KOPT-K1 (cell line): Measurements from ENCODE around the gene PLXND1.

ENCODE experiments used
- H3K27ac ChIP-seq: fragments of 200-600 bp; sonication (generic); 2 replicates; pipeline ENCODE4 v1.5.1; 2016; ENCODE audit warnings: antibody characterized with exemption, mild to moderate bottlenecking, low read depth, low read length; ENCODE audit not compliant: poor library complexity, severe bottlenecking
- H3K36me3 ChIP-seq: fragments of 200-600 bp; sonication (generic); 2 replicates; pipeline ENCODE4 v1.5.1; 2017; ENCODE audit warnings: antibody characterized with exemption, mild to moderate bottlenecking, low read length, moderate library complexity; ENCODE audit not compliant: insufficient read depth
- H3K9me3 ChIP-seq: fragments of 200-600 bp; sonication (generic); 2 replicates; pipeline ENCODE4 v1.5.1; 2017; ENCODE audit warnings: antibody characterized with exemption, low read length, mild to moderate bottlenecking; ENCODE audit not compliant: insufficient read depth, poor library complexity, severe bottlenecking

Gene PLXND1

DNA sequence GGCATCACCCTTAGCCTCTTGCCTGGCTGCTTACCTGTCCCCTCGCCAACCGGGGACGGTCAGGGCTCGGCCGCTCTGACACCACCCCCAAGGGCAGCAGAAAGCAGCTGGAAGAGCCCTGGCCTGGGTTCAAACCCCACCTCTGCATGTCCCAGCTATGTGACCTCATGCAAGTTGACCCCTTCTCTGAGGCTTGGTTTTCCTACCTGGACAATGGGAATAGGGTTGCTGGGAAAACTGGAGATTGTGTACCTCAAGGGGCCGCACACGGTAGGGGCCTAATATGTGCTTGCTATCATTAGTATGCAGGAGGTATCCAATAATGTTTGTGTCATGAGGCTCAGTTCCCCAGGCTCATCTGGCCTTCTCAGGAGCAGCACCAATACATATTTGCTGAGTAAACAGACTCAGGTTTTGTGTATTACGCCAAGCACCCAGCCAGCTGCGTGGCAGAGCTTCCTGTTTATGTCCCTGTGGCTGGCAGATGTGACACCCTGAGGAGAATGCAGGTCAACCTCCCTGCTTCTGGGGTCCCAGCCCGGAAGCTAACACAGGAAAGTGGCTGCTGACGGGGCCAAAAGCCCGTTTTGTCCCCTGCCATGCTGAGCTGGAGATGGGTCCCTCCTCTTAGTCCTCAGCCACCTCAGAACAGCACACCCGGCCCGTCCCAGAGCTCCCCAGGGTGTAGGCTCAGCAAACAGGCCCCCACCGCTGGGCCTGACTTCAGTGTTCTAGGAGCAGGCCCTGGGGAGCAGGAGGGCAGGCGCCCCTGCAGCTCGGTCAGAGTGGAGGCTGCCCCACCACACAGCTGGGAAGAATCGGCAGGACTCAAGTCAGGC is 29.7 kb downstream of the PLXND1 start:
- Histone ChIP-seq H3K36me3 (no peaks in the 10 kb centered on the region), H3K27ac (peak overlapping the region; percentile 80), H3K9me3 (no peaks in the 10 kb centered on the region)

DNA sequence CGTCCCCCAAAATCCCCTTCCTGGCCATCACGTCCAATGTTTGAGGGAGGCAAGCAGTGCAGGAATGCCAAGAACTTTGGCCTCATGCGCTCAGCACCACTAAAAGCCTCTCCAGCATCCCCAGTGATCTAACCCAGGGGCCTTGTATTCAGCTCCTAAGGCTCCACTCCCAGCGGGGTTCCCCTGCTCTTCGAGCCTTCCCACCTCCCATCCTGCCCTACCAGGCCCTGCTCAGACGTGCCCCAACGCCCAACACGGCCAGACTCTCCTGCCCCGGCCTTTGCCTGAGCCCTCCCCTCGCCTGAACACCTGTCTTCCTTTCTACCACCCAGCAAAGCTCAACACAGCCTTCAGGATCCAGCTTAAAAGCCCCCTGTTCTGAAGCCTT is 30.5 kb downstream of the PLXND1 start:
- Histone ChIP-seq H3K9me3 (no peaks in the 10 kb centered on the region), H3K27ac (peak overlapping the region; percentile 80)

GRCh38 chr3:129575233-129575996 is 31.1 kb downstream of the PLXND1 start:
- Histone ChIP-seq H3K9me3 (no peaks in the 10 kb centered on the region), H3K27ac (peak overlapping the region; percentile 80), H3K36me3 (no peaks in the 10 kb centered on the region)

More for the DNA sequence above, 30.5 kb downstream of the PLXND1 start:
- no peaks in the 10 kb centered on the region for H3K36me3 ChIP-seq

GRCh38 chr3:129574206-129574605 is 32.3 kb downstream of the PLXND1 start:
- H3K36me3 ChIP-seq, result no peaks in the 10 kb centered on the region
- H3K27ac ChIP-seq, result no peak overlapping the region
- no peaks in the 10 kb centered on the region for H3K9me3 ChIP-seq

DNA sequence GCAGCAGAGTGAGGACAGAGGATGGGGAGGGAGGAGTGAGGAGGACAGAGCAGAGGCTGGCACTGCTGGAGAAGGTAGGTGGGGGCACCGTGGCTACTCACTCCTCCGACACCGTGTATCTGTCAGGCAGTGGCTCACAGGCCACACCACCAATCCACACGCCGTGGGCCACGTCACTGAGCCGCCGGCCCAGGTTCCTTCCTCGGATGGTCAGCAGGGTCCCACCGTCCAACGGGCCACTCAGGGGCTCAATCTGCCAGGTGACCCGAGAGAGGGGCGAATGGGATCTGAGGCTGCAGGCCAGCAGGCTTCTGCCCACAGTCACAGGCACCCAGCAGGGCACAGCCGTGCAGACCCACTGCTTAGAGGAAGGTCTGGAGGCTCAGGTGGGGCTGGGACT is 33.0 kb downstream of the PLXND1 start:
- no peak overlapping the region for H3K27ac ChIP-seq
- H3K9me3 ChIP-seq, result no peaks in the 10 kb centered on the region
- no peaks in the 10 kb centered on the region for H3K36me3 ChIP-seq

- H3K36me3 ChIP-seq, result no peaks in the 10 kb centered on the region
- no peaks in the 10 kb centered on the region for H3K9me3 ChIP-seq
- no peak overlapping the region for H3K27ac ChIP-seq
Observed at GRCh38 chr3:129572603-129573002, 33.9 kb downstream of the PLXND1 start.

GRCh38 chr3:129571605-129572547 is 34.6 kb downstream of the PLXND1 start:
- Histone ChIP-seq H3K27ac (no peak overlapping the region), H3K9me3 (no peaks in the 10 kb centered on the region), H3K36me3 (no peaks in the 10 kb centered on the region)

- Histone ChIP-seq H3K27ac (no peak overlapping the region), H3K9me3 (no peaks in the 10 kb centered on the region), H3K36me3 (no peaks in the 10 kb centered on the region)
Observed at GRCh38 chr3:129569856-129570255, 36.6 kb downstream of the PLXND1 start.

DNA sequence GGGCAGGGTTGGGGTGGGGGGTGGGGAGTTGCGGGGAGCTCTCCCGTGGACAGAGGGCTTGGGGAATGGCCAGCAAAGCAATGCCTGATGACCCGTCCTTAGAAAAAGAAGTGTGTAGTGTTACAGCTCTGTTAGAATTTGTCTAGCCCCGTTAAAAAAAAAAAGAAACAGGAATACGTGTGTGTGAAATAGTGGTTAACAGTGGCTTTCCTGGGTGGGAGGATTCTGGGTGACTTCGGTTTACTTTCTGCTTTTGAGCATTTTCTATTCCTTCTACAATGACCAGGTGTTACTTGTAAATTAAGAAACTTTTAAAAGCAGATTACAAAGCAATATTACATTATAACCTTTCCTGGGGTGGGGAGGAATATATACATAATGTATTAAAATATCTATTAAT is 38.5 kb downstream of the PLXND1 start:
- H3K9me3 ChIP-seq, result no peaks in the 10 kb centered on the region
- H3K36me3 ChIP-seq, result no peaks in the 10 kb centered on the region
- no peak overlapping the region for H3K27ac ChIP-seq

DNA sequence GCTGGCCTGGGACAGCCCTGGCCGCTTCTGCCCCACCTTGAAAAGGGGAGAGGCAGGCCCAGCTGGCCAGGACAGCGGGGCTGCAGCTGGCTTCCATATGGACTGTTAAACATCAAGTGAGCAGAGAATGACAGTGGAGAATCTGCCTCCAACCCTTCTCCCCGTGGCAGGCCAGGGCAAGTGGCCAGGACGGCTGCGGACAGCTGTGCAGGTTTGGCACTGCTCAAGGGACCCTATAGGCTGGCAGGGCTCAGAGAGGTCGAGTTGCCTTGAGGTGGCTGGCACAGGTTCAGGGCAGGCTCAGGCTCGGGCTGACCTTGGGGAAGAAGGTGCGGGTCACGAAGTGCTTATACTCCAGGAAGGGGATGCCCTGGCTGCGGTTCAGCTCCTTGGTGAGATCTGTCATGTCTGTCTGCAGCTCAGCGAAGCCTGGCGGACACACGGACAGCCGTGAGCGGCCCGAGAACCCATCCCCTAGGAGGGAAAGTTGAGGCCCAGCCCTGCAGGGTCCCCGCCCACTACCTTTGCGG is 39.2 kb downstream of the PLXND1 start:
- Histone ChIP-seq H3K36me3 (no peaks in the 10 kb centered on the region), H3K27ac (no peak overlapping the region), H3K9me3 (no peaks in the 10 kb centered on the region)

DNA sequence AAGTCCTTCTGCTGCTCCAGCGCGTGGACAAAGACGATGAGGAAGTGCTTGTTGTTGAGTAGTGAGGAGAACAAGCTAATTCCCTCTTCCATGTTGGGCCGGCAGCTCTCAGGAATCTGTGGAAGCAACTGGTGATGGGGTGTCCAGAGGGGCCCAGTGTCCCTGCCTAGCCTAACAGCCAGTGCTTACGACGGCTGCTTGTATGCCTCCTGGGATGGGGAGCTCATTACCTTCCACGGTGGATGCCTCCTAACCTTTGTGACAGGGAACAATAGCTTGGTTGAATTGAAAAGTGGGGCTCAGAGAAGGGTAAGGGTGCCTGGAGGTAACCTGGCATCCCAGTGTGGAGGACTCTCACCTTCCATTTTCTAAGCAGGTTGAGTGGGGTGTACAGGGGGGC is 40.6 kb downstream of the PLXND1 start:
- no peak overlapping the region for H3K27ac ChIP-seq
- H3K36me3 ChIP-seq, result no peaks in the 10 kb centered on the region
- no peaks in the 10 kb centered on the region for H3K9me3 ChIP-seq

- Histone ChIP-seq H3K9me3 (no peaks in the 10 kb centered on the region), H3K27ac (no peak overlapping the region), H3K36me3 (no peaks in the 10 kb centered on the region)
Observed at GRCh38 chr3:129564981-129565644, 41.4 kb downstream of the PLXND1 start.

GRCh38 chr3:129563850-129564535 is 42.5 kb downstream of the PLXND1 start:
- no peak overlapping the region for H3K27ac ChIP-seq
- H3K9me3 ChIP-seq, result no peaks in the 10 kb centered on the region
- H3K36me3 ChIP-seq, result no peaks in the 10 kb centered on the region

GRCh38 chr3:129563332-129563731 is 43.1 kb downstream of the PLXND1 start:
- Histone ChIP-seq H3K27ac (no peak overlapping the region), H3K9me3 (no peaks in the 10 kb centered on the region), H3K36me3 (no peaks in the 10 kb centered on the region)
